Measurements from ENCODE around the gene OR11H1.
"Not testable (repeated sequence)": the region's sequence is repeated elsewhere in the genome, so short reads cannot be mapped to it uniquely, and the experiment has no call there.

The OR11H1 gene, protein sequence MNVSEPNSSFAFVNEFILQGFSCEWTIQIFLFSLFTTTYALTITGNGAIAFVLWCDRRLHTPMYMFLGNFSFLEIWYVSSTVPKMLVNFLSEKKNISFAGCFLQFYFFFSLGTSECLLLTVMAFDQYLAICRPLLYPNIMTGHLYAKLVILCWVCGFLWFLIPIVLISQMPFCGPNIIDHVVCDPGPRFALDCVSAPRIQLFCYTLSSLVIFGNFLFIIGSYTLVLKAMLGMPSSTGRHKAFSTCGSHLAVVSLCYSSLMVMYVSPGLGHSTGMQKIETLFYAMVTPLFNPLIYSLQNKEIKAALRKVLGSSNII

DNA sequence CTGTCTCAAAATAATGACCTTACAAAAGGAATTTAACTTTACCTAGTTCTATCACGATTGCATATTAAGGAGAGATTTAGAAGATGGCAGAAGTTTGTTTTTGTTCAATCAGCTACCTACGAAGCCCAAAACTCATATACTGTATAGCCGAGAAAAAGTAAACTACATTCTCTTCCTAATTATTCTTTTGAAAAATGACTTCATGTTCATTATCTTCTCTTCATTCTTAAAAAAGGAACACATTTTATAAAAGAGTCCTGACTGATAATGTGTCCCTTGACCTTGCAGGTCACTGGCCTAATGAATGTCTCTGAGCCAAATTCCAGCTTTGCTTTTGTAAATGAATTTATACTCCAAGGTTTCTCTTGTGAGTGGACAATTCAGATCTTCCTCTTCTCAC lies at the start of gene OR11H1:
Gene OR11H1 (plus strand): TSS at position 301 of the 400 bp plus-strand sequence. CDS start 0 bp downstream, at position 301.
- POLR2A ChIA-PET (ENCODE audit: low non-redundant PET); CTCF ChIA-PET; DNase-seq (ENCODE audit: low spot score); H3K27ac ChIP-seq: not testable (repeated sequence)

DNA sequence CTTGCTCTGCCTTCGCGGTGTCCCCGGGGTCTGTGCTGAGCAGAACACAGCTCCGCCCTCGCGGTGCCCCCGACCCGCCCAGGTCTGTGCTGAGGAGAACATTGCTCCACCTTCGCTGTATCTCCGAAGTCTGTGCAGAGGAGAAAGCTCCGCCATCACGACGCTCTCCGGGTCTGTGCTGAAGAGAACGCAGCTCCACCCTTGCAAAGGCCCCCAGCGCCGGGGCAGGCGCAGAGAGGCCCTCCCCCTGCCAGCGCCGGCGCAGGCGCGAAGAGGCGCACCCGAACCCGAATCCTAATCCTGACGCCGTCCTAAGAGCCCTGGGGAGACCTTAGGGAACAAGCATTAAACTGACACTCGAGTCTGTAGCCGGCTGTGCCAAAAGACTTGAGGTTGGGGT lies 18.0 kb upstream of the OR11H1 start:
- POLR2A ChIA-PET (ENCODE audit: low non-redundant PET); DNase-seq (ENCODE audit: low spot score); H3K27ac ChIP-seq; CTCF ChIA-PET: not testable (repeated sequence)

DNA sequence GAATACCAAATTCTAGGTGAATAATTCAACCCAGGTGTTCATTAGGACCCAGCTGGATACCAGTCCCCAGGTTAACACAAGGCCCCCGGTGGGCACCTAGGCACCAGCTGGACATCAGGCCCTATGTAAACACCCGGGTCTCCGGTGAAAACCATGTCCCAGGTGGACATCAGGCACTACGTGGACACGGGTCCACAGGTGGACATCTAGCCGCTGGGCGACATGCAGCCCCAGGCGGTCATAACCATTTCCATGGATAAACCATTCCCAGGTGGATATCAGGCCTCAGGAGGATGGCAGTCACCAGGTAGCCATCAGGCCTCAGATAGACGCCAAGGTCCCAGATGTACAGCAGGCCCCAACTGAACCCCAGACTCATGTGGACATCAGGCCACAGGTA lies 12.1 kb upstream of the OR11H1 start:
- DNase-seq (ENCODE audit: low spot score); POLR2A ChIA-PET (ENCODE audit: low non-redundant PET); H3K27ac ChIP-seq; CTCF ChIA-PET: not testable (repeated sequence)

DNA sequence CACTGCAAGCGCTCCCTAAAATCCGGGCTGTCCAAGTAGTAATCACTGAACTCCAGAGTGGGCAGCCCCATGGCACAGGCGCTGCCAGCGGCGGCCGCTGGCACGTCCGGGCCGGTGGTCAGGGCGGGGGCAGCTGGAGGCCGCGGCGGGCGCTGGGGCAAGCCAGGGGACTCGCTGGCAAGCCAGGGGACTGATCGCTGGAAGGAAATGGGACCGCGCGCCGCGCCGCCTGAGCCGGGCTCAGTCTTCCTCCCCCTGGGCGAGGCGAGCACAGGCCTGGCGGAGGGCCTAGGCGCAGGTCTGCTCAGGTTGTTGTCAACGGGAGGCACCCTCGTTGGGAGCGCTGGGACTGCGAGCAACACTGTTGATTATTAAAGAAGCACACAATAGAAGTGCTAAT lies 25.8 kb downstream of the OR11H1 start:
- POLR2A ChIA-PET (ENCODE audit: low non-redundant PET); DNase-seq (ENCODE audit: low spot score); H3K27ac ChIP-seq; CTCF ChIA-PET: not testable (repeated sequence)

DNA sequence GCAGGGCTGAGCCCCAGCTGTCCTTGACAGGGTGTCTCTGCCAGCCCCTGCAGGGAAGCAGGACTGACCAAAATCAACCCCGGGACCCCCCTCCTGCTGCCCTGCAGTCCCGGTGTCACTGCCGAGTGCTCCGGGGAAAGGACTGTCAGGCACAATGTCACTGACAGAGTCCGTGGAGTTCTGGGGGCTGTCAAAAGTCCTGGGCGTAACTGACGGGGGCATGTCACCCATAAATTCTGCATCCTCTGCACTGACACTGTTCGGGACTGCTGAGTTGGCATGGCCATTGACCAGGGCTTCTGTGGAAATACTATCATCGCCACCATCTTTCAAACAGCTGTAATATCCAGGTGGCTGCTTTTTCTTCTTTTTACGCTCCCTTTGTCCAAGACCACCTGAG lies 35.5 kb downstream of the OR11H1 start:
- H3K27ac ChIP-seq; POLR2A ChIA-PET (ENCODE audit: low non-redundant PET); DNase-seq (ENCODE audit: low spot score); CTCF ChIA-PET: not testable (repeated sequence)

DNA sequence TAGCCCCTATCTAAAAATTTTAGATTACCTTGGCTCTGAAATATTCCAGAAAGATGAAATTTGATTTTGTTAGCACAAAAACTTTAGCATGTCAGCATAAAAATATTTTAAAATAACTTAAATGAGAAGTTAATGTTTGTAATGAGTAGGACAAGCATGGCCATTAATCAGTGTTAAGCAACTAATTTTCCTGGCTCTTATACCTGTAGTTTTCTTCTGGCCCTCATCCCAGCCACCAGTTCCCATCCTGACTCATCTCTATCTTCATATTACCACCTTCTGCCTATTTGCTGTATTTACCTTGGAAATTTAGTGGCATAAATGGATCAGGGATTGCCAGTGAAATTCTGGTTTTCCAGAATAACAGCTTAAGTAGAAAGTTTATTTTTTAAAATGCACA lies 37.1 kb downstream of the OR11H1 start:
- H3K27ac ChIP-seq; DNase-seq (ENCODE audit: low spot score); POLR2A ChIA-PET (ENCODE audit: low non-redundant PET); CTCF ChIA-PET: not testable (repeated sequence)
